GM23248 (cell line): Measurements from ENCODE around the gene TRIM54.

ENCODE experiments used
- EZH2 ChIP-seq: fragments of 200-600 bp; sonication (generic); IDR thresholded peaks from 2 replicates; pipeline ENCODE4 v1.6.1; 2018; ENCODE audit warnings: antibody characterized with exemption, mild to moderate bottlenecking; ENCODE audit not compliant: insufficient read depth, poor library complexity, severe bottlenecking
- EZH2phosphoT487 ChIP-seq: fragments of 200-600 bp; sonication (generic); IDR thresholded peaks from 2 replicates; pipeline ENCODE4 v1.6.1; 2018; ENCODE audit warnings: antibody characterized with exemption, moderate library complexity, mild to moderate bottlenecking, low read depth; ENCODE audit not compliant: insufficient read depth

DNA sequence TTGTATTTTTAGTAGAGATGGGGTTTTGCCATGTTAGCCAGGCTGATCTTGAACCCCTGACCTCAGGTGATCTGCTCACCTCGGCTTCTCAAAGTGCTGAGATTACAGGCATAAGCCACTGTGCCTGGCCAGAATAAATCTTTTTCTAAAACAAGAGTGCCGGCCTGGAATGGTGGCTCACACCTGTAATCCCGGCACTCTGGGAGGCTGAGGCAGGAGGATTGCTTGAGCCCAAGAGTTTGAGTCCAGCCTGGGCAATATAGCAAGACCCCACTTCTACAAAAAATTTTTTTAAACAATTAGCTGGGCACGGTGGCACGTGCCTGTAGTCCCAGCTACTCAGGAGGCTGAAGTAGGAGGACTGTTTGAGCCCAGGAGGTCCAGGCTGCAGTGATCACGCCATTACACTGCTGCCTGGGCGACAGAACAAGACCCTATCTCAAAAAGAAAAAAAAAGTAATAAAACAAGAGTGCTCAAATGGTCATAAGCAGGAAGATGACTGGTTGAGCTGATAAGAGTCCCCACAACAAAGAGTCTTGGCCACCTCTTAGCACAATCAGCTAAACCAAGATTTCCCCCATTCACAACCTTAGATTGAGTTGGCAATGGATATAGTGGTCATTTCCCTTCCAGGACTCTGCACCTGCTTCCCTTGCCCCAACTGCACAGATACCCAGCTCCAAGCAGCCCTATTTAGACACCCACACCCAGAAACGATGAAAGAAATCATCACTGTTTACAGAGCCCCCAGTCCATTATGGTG is 31.8 kb downstream of the TRIM54 start:
- TF ChIP-seq EZH2 (no peak), EZH2phosphoT487 (no peak)
